ENCODE measurements around the gene EDN1. TPM values are rescaled to one million over a fixed set of nuclear protein-coding genes. Genes with fewer than 3 reads are reported as not detected.

EDN1 gene
- total and polyA plus RNA-seq, 9 of the 15 experiments (the other 6 are each of a cell fraction or from before 2014, with no cell fraction given), result 0.03 to 0.06 TPM; not detected in 7

GRCh38 chr6:12297363-12298016 lies 7.3 kb downstream of the EDN1 start (continued):
- no peak for TF ChIP-seq POLR3G (IDR thresholded peaks at IDR 0.05; ENCODE audit: extremely low read depth, insufficient read length, insufficient replicate concordance)
- no peak for TF ChIP-seq ZFP91 (CRISPR knock-in tag; IDR thresholded peaks at IDR 0.05)

GRCh38 chr6:12298017-12298978 lies 8.1 kb downstream of the EDN1 start:
- Histone ChIP-seq H3K9ac (ENCODE audit: insufficient read depth in 1 of 2, low read depth in 2 of 2, low read length in 2 of 2) (no peak overlapping the region), H4K20me1 (replicated peaks; ENCODE audit: control insufficient read depth, insufficient read depth, low read length) (no peaks in the 10 kb centered on the region), H3K27me3 (ENCODE audit: control insufficient read depth in 2 of 2, insufficient read depth in 2 of 2, low read length in 2 of 2) (peaks cover 5 to 15% of the 10 kb centered on the region in 2 experiments; a peak in 3 of 5 replicates), H3K79me2 (ENCODE audit: control insufficient read depth, insufficient read depth, low read length) (no peaks in the 10 kb centered on the region), H3K4me3 (no peak overlapping the region), H3K9me3 (replicated peaks; ENCODE audit: control insufficient read depth, insufficient read depth, low read depth, low read length) (no peaks in the 10 kb centered on the region), H3K27ac (ENCODE audit: extremely low read depth, low read depth, low read length) (no peak overlapping the region), H3K4me1 (replicated peaks in 1 of 2; ENCODE audit: control insufficient read depth in 2 of 2, insufficient read depth in 2 of 2, low read length in 2 of 2) (no peaks in the 10 kb centered on the region), H3K9me1 (ENCODE audit: control insufficient read depth, insufficient read depth, low read length) (no peaks in the 10 kb centered on the region), H3K36me3 (ENCODE audit: control insufficient read depth, insufficient read depth, low read length) (no peaks in the 10 kb centered on the region), H2AFZ (ENCODE audit: low read depth, low read length) (no peak overlapping the region), H3K4me2 (ENCODE audit: insufficient read depth, low read length) (no peak overlapping the region)
- FAIRE-seq (peak; percentile 23), DNase-seq (ENCODE audit: extremely low read depth in 1 of 4, low spot score in 3 of 4) (no peak), ATAC-seq (no peak)
- intact Hi-C loops (cut with micrococcal nuclease), result no loop called here
- in situ Hi-C loops (cut with MboI), result no loop called here
- POLR2A ChIA-PET, result interaction anchor here (0.6 to 0.7 kb wide), 2 partner anchors 94 to 574 kb away, joined by 3 read pairs; no protein-coding TSS in a partner anchor
- WGBS (ENCODE audit: insufficient coverage, low coverage, missing lambda C conversion rate), result 2% methylated on average over 7 of the region's 7 CpGs
- CTCF ChIA-PET (ENCODE audit: low intra/inter-chr PET ratio), result no interaction called here
- no TSS peak for BruUV-seq (replicated peaks)
- TF ChIP-seq SPI1 (IDR thresholded peaks at IDR 0.05; ENCODE audit: borderline replicate concordance, low read depth, low read length), result no peak
- TF ChIP-seq, protein P1, sequence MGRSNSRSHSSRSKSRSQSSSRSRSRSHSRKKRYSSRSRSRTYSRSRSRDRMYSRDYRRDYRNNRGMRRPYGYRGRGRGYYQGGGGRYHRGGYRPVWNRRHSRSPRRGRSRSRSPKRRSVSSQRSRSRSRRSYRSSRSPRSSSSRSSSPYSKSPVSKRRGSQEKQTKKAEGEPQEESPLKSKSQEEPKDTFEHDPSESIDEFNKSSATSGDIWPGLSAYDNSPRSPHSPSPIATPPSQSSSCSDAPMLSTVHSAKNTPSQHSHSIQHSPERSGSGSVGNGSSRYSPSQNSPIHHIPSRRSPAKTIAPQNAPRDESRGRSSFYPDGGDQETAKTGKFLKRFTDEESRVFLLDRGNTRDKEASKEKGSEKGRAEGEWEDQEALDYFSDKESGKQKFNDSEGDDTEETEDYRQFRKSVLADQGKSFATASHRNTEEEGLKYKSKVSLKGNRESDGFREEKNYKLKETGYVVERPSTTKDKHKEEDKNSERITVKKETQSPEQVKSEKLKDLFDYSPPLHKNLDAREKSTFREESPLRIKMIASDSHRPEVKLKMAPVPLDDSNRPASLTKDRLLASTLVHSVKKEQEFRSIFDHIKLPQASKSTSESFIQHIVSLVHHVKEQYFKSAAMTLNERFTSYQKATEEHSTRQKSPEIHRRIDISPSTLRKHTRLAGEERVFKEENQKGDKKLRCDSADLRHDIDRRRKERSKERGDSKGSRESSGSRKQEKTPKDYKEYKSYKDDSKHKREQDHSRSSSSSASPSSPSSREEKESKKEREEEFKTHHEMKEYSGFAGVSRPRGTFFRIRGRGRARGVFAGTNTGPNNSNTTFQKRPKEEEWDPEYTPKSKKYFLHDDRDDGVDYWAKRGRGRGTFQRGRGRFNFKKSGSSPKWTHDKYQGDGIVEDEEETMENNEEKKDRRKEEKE (IDR thresholded peaks at IDR 0.05; ENCODE audit: borderline replicate concordance in 1 of 2, control insufficient read depth in 1 of 2, low read depth in 2 of 2, low read length in 1 of 2), result no peak
- TF ChIP-seq RBM25 (IDR thresholded peaks at IDR 0.05; ENCODE audit: low read depth, low read length, severe bottlenecking), result no peak
- TF ChIP-seq USF2 (CRISPR knock-in tag; IDR thresholded peaks at IDR 0.05), result no peak
- no peak for TF ChIP-seq DMBX1 (CRISPR knock-in tag; IDR thresholded peaks at IDR 0.05; ENCODE audit: borderline replicate concordance)
- TF ChIP-seq RHOXF2B (CRISPR knock-in tag; conservative IDR thresholded peaks at IDR 0.05), result no peak
